Heart left ventricle (tissue), 16 donors: ENCODE results near the gene LFNG. TPM values are rescaled to one million over a fixed set of nuclear protein-coding genes. Genes with fewer than 3 reads are reported as not detected.

Source experiments
- ATAC-seq, 4 donors: fragments of 200-7000 bp; cut with Tn5 transposase; one replicate each; pipeline ENCODE4 v1.9.1; 2020 to 2022; ENCODE audit warnings: moderate library complexity in 4 of 4, mild to moderate bottlenecking in 3 of 4, moderate number of reproducible peaks in 1 of 4
- DNase-seq, 5 donors: peaks; one replicate each; pipeline ENCODE4 v3.0.0-alpha.2; 2020
- H3K27ac ChIP-seq, 12 donors: fragments of 200-600 bp; sonication (generic) in 4 of 12; one replicate each; pipeline versions ENCODE4 v1.5.0 to v1.8.0; 2016 to 2022; ENCODE audit warnings: mild to moderate bottlenecking in 2 of 12
- H3K27me3 ChIP-seq, 9 donors: fragments of 200-600 bp; sonication (generic) in 2 of 9; one replicate each; pipeline versions ENCODE4 v1.5.1 to v1.8.0; 2016 to 2022; ENCODE audit warnings: mild to moderate bottlenecking in 3 of 9
- H3K36me3 ChIP-seq, 9 donors: fragments of 200-600 bp; sonication (generic) in 2 of 9; one replicate each; pipeline versions ENCODE4 v1.5.0 to v1.8.0; 2018 to 2022; ENCODE audit warnings: mild to moderate bottlenecking in 2 of 9
- H3K4me1 ChIP-seq, 12 donors: fragments of 200-600 bp; sonication (generic) in 4 of 12; one replicate each; pipeline versions ENCODE4 v1.5.0 to v1.8.0; 2016 to 2022; ENCODE audit warnings: mild to moderate bottlenecking in 3 of 12
- H3K4me3 ChIP-seq, 12 donors: fragments of 200-600 bp; sonication (generic) in 4 of 12; one replicate each; pipeline versions ENCODE4 v1.5.0 to v1.8.0; 2017 to 2022; ENCODE audit warnings: mild to moderate bottlenecking in 9 of 12, moderate library complexity in 4 of 12
- H3K9me3 ChIP-seq, 12 donors: fragments of 200-600 bp; sonication (generic) in 4 of 12; one replicate each; pipeline versions ENCODE4 v1.5.0 to v1.8.0; 2016 to 2022; ENCODE audit warnings: mild to moderate bottlenecking in 1 of 12
- POLR2A ChIP-seq, 2 donors: fragments of 450-650 bp; IDR thresholded peaks; one replicate each; pipeline ENCODE4 v1.6.1; 2017; ENCODE audit warnings: antibody characterized with exemption in 2 of 2, mild to moderate bottlenecking in 2 of 2, moderate library complexity in 2 of 2
- WGBS, 4 donors: extraction: QIAGEN DNeasy Blood & Tissue Kit in 2 of 4; methylation state at CpG; one replicate each; pipeline versions ENCODE4 v1.1.5 to v1.1.7; 2013 to 2018; 5-methylcytosine and 5-hydroxymethylcytosine counted together
- intact Hi-C, 10 donors: fragments of 100-400 bp; cut with DNase I; formaldehyde crosslinking; loops; one replicate each; pipeline versions ENCODE4 v1.11.1 to v1.14.2; 2022
- polyA plus RNA-seq, 2 donors: library from polyadenylated mRNA; stranded (reverse); fragments of 200-250 nt; gene quantifications; one replicate each; pipeline ENCODE4 v1.2.3, GENCODE V29; 2013
- total RNA-seq, 9 donors: library from RNA; depleted of rRNA in 2 of 9; stranded (reverse); fragments of >200 nt in 2 of 9; fragmentation: NEBNext Ultra II Directional in 3 of 9; extraction: Animal tissue kit (Norgen Biotek cat#: 25700) in 3 of 9; gene quantifications; one replicate each; pipeline versions ENCODE4 v1.1.0 to v1.2.4, GENCODE V29; 2016 to 2023
- TF ChIP-seq, protein P1 (sequence below), 12 donors: fragments of 200-600 bp; sonication (generic) in 4 of 12; IDR thresholded peaks; one replicate each; pipeline versions ENCODE4 v1.5.0 to v1.8.0; 2018 to 2022; ENCODE audit warnings: antibody characterized with exemption in 12 of 12, mild to moderate bottlenecking in 5 of 12
- donor health status: ischemic (EF 13 %, LVEDD 7.1; RV severe dilation, severe dysfunction).
- donor health status: healthy with polysubstance abuse.
- donor health status: DM: no; HTN: yes; CAD: no.
- donor health status: DM: no; HTN: no; CAD: no.
- donor health status: ischemic (EF 25% LVEDD 6.9; RV normal size, moderate dysfunction).
- donor health status: ischemic (EF 25% LVEDD 5.7; RV mildly dilated, moderate dysfunction).
- donor health status: healthy.
- donor health status: DM: yes; HTN: yes; CAD: no.
- donor health status: ischemic (EF 35%, LVEDD 5.7; RV mildly dilated, moderate dysfunction).
- donor health status: nonischemic (EF 11% LVEDD 7.7; RV severe dilation, severe dysfunction).
- donor health status: DM: yes; HTN: yes; CAD: no.
- donor health status: PGD.
- donor health status: ischemic (EF 29% LVEDD 5.4; RV normal size, mild dysfunction).
- donor health status: nonischemic (EF 23%, LVEDD 6.1; RV moderate dilation, normal function).

The LFNG gene
- total and polyA plus RNA-seq, 11 donors: 3.1 to 22.8 (median 7.6) TPM

DNA sequence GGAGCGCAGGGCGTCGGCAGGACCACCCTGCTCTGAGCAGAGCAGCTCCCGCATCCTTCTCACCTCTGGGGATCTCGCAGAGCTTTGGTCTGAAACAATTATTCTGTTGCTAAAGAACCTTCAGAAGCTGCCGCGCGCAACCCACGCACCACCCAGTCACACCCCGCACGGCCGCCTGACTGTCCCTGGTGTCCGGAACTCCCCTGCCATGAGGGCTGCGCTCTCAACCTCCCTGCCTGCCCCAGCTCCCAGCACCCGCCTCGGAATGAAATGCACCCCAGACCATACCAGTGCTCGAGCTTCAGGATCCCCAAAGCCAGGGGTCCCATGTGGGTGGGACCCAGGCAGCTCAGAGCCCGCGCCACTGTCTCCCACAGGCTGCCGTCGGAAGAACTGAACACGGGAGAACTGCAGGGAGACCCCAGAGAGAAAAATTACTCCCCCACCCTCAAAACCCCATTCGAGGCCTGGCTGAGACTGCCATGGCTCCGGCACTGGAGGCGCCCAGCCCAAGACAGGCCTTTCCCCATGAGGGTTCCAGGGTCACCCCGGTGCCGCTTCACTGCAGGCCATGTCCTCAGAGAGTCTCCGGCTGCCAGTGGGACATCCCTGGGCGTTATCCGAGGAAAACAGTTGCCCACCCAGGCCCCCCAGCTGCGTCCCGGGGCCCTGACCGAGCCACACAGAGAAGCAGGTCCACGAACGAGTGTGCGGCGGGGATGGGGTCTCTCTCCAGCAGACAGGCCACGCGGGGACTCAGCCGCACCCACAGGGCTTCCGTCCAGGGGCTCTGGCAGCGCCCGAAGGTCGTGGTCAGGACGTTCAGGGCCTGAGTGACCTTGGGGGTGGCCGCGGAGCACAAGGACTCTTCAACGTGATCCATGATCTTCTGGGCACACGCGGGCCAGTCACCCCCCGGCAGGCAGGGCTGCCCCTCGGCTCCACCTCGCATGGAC lies 23.6 kb downstream of the LFNG start:
- Histone ChIP-seq H3K27me3 (no peaks in the 10 kb centered on the region), H3K4me3 (no peak overlapping the region), H3K9me3 (no peaks in the 10 kb centered on the region), H3K36me3 (peaks cover 0 to 98% (median 90%) of the 10 kb centered on the region in 9 donors), H3K27ac (no peak overlapping the region), H3K4me1 (no peaks in the 10 kb centered on the region)
- no peak for TF ChIP-seq POLR2A (IDR thresholded peaks at IDR 0.05)
- TF ChIP-seq, protein P1, sequence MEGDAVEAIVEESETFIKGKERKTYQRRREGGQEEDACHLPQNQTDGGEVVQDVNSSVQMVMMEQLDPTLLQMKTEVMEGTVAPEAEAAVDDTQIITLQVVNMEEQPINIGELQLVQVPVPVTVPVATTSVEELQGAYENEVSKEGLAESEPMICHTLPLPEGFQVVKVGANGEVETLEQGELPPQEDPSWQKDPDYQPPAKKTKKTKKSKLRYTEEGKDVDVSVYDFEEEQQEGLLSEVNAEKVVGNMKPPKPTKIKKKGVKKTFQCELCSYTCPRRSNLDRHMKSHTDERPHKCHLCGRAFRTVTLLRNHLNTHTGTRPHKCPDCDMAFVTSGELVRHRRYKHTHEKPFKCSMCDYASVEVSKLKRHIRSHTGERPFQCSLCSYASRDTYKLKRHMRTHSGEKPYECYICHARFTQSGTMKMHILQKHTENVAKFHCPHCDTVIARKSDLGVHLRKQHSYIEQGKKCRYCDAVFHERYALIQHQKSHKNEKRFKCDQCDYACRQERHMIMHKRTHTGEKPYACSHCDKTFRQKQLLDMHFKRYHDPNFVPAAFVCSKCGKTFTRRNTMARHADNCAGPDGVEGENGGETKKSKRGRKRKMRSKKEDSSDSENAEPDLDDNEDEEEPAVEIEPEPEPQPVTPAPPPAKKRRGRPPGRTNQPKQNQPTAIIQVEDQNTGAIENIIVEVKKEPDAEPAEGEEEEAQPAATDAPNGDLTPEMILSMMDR (IDR thresholded peaks at IDR 0.05): no peak
- no peak for ATAC-seq
- DNase-seq: peak in 2 of 5 donors; percentile 20 to 60
- intact Hi-C loops: no loop called here
- WGBS, 4 donors: 92 to 93% (median 93%) methylated on average over 39 to 53 of the region's 53 CpGs

DNA sequence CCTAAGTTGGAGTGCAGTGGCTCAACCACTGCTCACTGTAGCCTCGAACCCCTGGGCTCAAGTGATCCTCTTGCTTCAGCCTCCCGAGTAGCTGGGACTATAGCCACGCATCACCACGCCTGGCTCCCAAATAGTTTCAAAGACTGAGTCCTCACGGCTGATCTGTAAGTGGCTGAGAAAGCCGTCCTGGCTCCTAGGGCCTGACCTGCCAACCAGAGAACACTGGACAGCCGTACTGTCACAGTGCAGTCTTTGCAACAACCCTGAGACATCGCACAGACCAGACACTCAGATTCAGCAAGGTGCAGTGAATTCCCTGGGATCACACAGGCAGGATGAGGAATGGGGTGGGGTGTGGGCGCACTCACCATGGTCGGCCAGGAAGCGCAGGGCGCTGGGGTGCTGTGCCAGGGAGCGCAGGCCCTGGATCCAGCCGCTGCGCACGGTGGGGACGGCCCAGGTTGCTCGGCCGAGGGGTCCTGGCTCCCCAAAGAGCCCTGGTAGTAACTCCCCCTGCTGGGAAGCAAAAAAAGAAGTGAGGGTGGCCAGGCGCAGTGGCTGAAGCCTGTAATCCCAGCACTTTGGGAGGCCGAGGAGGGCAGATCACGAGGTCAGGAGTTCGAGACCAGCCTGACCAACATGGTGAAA lies 25.1 kb downstream of the LFNG start:
- Histone ChIP-seq H3K4me1 (no peaks in the 10 kb centered on the region), H3K9me3 (no peaks in the 10 kb centered on the region), H3K4me3 (no peak overlapping the region), H3K36me3 (peaks cover 0 to 97% (median 90%) of the 10 kb centered on the region in 9 donors), H3K27ac (no peak overlapping the region), H3K27me3 (no peaks in the 10 kb centered on the region)
- no peak for ATAC-seq
- WGBS, 4 donors: 90 to 96% (median 95%) methylated on average over 17 to 23 of the region's 23 CpGs
- intact Hi-C loops: no loop called here
- DNase-seq: peak in 2 of 5 donors; percentile 4 to 58
- no peak for TF ChIP-seq POLR2A (IDR thresholded peaks at IDR 0.05)
- TF ChIP-seq, protein P1 (IDR thresholded peaks at IDR 0.05): no peak

DNA sequence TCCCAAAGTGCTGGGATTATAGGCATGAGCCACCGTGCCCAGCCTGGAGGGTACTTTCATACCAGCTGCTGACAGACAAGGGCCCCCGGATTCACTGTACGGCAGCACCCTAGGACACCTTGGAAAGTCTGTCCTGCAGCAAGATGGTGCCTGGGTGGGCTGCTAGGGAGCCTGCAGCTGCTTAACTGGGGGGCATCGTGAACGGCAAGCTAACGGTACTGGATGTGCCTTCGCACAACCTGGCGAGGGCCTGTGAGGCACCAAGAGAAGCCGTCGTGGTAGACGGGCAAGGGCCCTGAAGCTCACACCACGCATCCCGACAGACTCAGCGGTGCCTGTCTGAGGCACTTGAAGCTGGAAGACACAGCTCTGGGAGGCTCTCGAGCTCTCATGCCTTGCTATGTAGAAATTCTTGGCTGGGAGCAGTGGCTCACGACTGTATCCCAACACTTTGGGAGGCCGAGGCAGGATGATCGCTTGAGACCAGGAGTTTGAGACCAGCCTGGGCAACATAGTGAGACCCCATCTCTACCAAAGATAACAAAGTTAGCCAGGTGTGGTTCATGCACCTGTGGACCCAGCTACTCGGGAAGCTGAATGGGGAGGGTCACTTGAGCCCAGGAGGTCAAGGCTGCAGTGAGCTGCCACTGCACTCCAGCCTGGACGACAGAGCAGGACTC lies 26.3 kb downstream of the LFNG start:
- H3K27me3 ChIP-seq: no peaks in the 10 kb centered on the region
- no peak for ATAC-seq
- TF ChIP-seq, protein P1 (IDR thresholded peaks at IDR 0.05): no peak
- no peak for TF ChIP-seq POLR2A (IDR thresholded peaks at IDR 0.05)
- intact Hi-C loops: no loop called here
- peaks cover 0 to 95% (median 87%) of the 10 kb centered on the region in 9 donors for H3K36me3 ChIP-seq
- 94 to 97% (median 95%) methylated on average over 19 to 20 of the region's 20 CpGs for WGBS, 4 donors
- DNase-seq: peak in 2 of 5 donors; percentile 4 to 46
- no peak overlapping the region for H3K27ac ChIP-seq
- no peak overlapping the region for H3K4me3 ChIP-seq
- no peaks in the 10 kb centered on the region for H3K9me3 ChIP-seq
- no peaks in the 10 kb centered on the region for H3K4me1 ChIP-seq
